SU-DHL-6 (cell line): ENCODE data around the gene SFMBT2.

ENCODE experiments used
- H2AFZ ChIP-seq: fragments of 200-600 bp; sonication (generic); 2 replicates; pipeline ENCODE4 v1.6.1; 2014; ENCODE audit warnings: low read depth, mild to moderate bottlenecking, moderate library complexity, mixed read lengths, antibody characterized with exemption, low read length; ENCODE audit not compliant: severe bottlenecking
- H3F3A ChIP-seq: fragments of 200-600 bp; shearing (Covaris generic); 2 replicates; pipeline ENCODE4 v1.6.0; 2016; ENCODE audit warnings: antibody characterized with exemption, mild to moderate bottlenecking; ENCODE audit not compliant: insufficient read depth
- H3K27ac ChIP-seq: fragments of 200-600 bp; sonication (generic); 2 replicates; pipeline ENCODE4 v1.5.1; 2016; ENCODE audit warnings: low read depth, mild to moderate bottlenecking, low read length, moderate library complexity, mixed read lengths
- H3K27me3 ChIP-seq: fragments of 200-600 bp; sonication (generic), shearing (Covaris generic); 2 replicates; pipeline ENCODE4 v1.6.0; 2014; ENCODE audit warnings: mild to moderate bottlenecking, low read length
- H3K36me3 ChIP-seq: fragments of 200-600 bp; sonication (generic); 2 replicates; pipeline ENCODE4 v1.6.1; 2014; ENCODE audit warnings: mild to moderate bottlenecking, low read length, mixed read lengths
- H3K4me2 ChIP-seq: fragments of 300-600, 200-600 bp; shearing (Covaris generic), sonication (generic); 2 replicates; pipeline ENCODE4 v1.6.0; 2014; ENCODE audit warnings: low read length, low read depth, mild to moderate bottlenecking; ENCODE audit not compliant: poor library complexity, severe bottlenecking
- H3K4me3 ChIP-seq: fragments of 200-600 bp; sonication (generic); 2 replicates; pipeline ENCODE4 v1.5.1; 2014; ENCODE audit warnings: antibody characterized with exemption, low read length, mild to moderate bottlenecking, mixed read lengths; ENCODE audit not compliant: insufficient read depth, poor library complexity, severe bottlenecking
- H3K79me2 ChIP-seq: fragments of 200-600 bp; sonication (generic); 2 replicates; pipeline ENCODE4 v1.6.1; 2014; ENCODE audit warnings: mild to moderate bottlenecking, low read length, moderate library complexity; ENCODE audit not compliant: insufficient read depth
- H3K9ac ChIP-seq: fragments of 200-600 bp; sonication (generic); 2 replicates; pipeline ENCODE4 v1.7.0; 2014; ENCODE audit warnings: mild to moderate bottlenecking, low read length
- H3K9me2 ChIP-seq: fragments of 200-600 bp; sonication (generic); replicated peaks from 2 replicates; pipeline ENCODE4 v1.6.1; 2014; ENCODE audit warnings: low read length; ENCODE audit not compliant: insufficient read depth
- H3K9me3 ChIP-seq: fragments of 200-600 bp; sonication (generic); 2 replicates; pipeline ENCODE4 v1.6.1; 2014; ENCODE audit warnings: low read length, mixed read lengths; ENCODE audit not compliant: insufficient read depth
- H4K20me1 ChIP-seq: fragments of 200-600 bp; sonication (generic); 2 replicates; pipeline ENCODE4 v1.6.1; 2014; ENCODE audit warnings: low read depth, mild to moderate bottlenecking, antibody characterized with exemption, low read length, moderate library complexity, mixed read lengths
- EZH2phosphoT487 ChIP-seq: fragments of 200-600 bp; sonication (generic), shearing (Covaris generic); conservative IDR thresholded peaks from 2 replicates; pipeline ENCODE4 v1.6.1; 2018; ENCODE audit warnings: mild to moderate bottlenecking, antibody characterized with exemption, low read length, moderate library complexity, mixed read lengths
- TF ChIP-seq, protein P1 (sequence below): fragments of 200-600 bp; sonication (generic); IDR thresholded peaks from one replicate; pipeline ENCODE4 v1.5.1; 2017; ENCODE audit warnings: antibody characterized with exemption, mild to moderate bottlenecking, low read length, moderate library complexity; ENCODE audit not compliant: insufficient read depth, poor library complexity, severe bottlenecking

Gene SFMBT2

GRCh38 chr10:7439696-7440095 is 28.9 kb upstream of the SFMBT2 start:
- Histone ChIP-seq H3F3A (no peaks in the 10 kb centered on the region), H2AFZ (no peak overlapping the region), H3K9ac (no peak overlapping the region), H4K20me1 (no peaks in the 10 kb centered on the region), H3K9me3 (no peaks in the 10 kb centered on the region), H3K27ac (no peak overlapping the region), H3K9me2 (no peaks in the 10 kb centered on the region), H3K36me3 (no peaks in the 10 kb centered on the region), H3K4me2 (no peak overlapping the region), H3K79me2 (no peaks in the 10 kb centered on the region), H3K27me3 (no peaks in the 10 kb centered on the region), H3K4me3 (no peak overlapping the region)
- no peak for TF ChIP-seq EZH2phosphoT487
- TF ChIP-seq, protein P1, sequence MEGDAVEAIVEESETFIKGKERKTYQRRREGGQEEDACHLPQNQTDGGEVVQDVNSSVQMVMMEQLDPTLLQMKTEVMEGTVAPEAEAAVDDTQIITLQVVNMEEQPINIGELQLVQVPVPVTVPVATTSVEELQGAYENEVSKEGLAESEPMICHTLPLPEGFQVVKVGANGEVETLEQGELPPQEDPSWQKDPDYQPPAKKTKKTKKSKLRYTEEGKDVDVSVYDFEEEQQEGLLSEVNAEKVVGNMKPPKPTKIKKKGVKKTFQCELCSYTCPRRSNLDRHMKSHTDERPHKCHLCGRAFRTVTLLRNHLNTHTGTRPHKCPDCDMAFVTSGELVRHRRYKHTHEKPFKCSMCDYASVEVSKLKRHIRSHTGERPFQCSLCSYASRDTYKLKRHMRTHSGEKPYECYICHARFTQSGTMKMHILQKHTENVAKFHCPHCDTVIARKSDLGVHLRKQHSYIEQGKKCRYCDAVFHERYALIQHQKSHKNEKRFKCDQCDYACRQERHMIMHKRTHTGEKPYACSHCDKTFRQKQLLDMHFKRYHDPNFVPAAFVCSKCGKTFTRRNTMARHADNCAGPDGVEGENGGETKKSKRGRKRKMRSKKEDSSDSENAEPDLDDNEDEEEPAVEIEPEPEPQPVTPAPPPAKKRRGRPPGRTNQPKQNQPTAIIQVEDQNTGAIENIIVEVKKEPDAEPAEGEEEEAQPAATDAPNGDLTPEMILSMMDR = no peak

DNA sequence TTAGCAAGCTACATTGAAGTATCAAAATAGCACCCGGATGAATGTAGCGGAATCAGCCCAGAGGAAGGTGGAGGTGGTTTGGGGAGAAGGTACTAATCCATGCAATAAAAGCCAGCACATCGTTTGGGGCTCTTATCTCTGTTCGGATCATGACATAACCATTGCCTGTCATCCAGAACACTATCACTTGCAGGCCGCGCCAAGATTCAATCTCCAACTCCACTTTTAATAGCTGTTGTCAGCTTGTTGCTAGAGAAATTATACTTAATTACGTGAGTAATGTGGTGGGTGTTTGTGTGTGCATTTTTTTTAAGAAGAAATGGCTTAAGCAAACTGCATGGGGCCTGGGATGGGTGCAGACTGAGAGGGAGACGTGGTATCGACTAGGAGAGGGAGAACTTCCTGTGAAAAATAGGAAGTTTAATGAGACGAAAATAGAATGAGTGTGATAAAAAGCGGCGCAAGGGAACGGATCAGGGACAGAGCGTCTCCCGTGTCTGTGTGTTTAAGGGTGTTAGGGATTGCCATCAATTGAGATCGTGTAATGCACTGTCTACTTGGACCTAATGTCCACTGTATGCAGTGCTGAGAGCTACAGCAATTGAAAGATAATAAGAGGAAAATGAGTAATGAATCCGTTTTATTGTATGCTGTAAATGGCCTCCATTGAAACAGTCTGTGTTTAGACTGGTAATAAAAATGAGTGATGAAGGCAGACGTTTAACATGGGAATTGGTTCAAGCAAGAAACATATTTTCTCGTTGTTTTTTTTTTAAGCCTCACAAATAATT is 27.6 kb upstream of the SFMBT2 start:
- Histone ChIP-seq H3K79me2 (no peaks in the 10 kb centered on the region), H2AFZ (no peak overlapping the region), H3K9me3 (no peaks in the 10 kb centered on the region), H3K4me2 (no peak overlapping the region), H3K27ac (no peak overlapping the region), H3K4me3 (no peak overlapping the region), H3K27me3 (no peaks in the 10 kb centered on the region), H4K20me1 (no peaks in the 10 kb centered on the region), H3K36me3 (no peaks in the 10 kb centered on the region), H3K9ac (no peak overlapping the region), H3K9me2 (no peaks in the 10 kb centered on the region), H3F3A (no peaks in the 10 kb centered on the region)
- TF ChIP-seq, protein P1 = no peak
- no peak for TF ChIP-seq EZH2phosphoT487

GRCh38 chr10:7436490-7437100 is 25.8 kb upstream of the SFMBT2 start:
- H3K36me3 ChIP-seq = no peaks in the 10 kb centered on the region
- no peak overlapping the region for H2AFZ ChIP-seq
- no peak for TF ChIP-seq EZH2phosphoT487
- TF ChIP-seq, protein P1 = no peak
- no peak overlapping the region for H3K4me3 ChIP-seq
- no peak overlapping the region for H3K4me2 ChIP-seq
- no peak overlapping the region for H3K9ac ChIP-seq
- H3K27me3 ChIP-seq = no peaks in the 10 kb centered on the region
- no peaks in the 10 kb centered on the region for H4K20me1 ChIP-seq
- H3K79me2 ChIP-seq = no peaks in the 10 kb centered on the region
- no peak overlapping the region for H3K27ac ChIP-seq
- no peaks in the 10 kb centered on the region for H3K9me2 ChIP-seq
- H3F3A ChIP-seq = no peaks in the 10 kb centered on the region
- no peaks in the 10 kb centered on the region for H3K9me3 ChIP-seq
